ENCODE measurements around the gene DNAJC16. TPM values are rescaled to one million over a fixed set of nuclear protein-coding genes. Genes with fewer than 3 reads are reported as not detected.

The DNAJC16 gene
- total and polyA plus RNA-seq, 2 of the 4 experiments (the other 2 are of a cell fraction): 8.0 to 13.1 TPM

DNA sequence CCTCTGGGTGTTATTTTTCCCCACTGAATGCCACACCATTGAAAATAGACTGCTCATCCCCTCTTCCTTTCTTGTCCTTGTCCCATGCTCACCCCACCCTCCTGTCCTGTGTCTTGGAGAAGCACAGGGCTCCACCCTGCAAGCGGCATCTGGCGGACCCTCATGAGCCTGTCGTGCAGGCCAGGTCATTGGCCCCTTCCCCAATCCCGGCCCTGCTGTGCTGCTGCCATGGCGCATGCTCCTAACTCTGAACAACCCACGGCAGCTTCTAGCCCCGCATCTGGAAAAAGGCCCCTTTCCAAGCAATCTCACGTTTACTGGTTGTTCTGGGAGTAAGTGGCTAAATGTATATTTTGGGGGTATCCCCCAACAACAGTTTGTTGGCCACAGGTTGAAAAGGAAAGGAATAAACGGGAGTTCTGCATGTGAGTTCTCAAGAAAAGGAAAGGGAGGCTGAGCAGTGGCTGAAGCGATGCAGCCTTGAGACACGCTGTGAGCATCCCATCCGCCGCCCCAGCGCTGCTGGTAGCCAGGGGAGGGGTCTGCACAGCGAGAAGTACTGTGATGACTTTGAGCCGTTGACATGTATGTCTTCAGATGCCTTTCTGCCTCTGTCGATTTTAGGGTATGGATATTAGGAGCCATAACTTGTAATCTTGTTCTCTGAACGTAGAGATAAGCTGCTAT, 41.9 kb downstream of the DNAJC16 start:
- dilution Hi-C loops (cut with HindIII; ENCODE audit: low sequenced_read_pairs, unreplicated experiment) (no loop called here), intact Hi-C loops (cut with micrococcal nuclease) (no loop called here), in situ Hi-C loops (cut with MboI; ENCODE audit: low sequenced_read_pairs) (no loop called here)
- Histone ChIP-seq H4K5ac (ENCODE audit: low read depth, low read length) (no peak overlapping the region), H3K79me1 (ENCODE audit: low read depth in 1 of 2, low read length in 2 of 2) (0 out of 4 replicates have a peak, but pooled peaks cover 0 to 4% of the 10 kb centered on the region in 2 experiments), H3K4me3 (ENCODE audit: insufficient read depth, low read depth, low read length) (no peak overlapping the region), H4K91ac (ENCODE audit: insufficient read depth, low read depth, low read length) (no peak overlapping the region), H2BK15ac (ENCODE audit: low read depth, low read length) (no peak overlapping the region), H3K14ac (replicated peaks; ENCODE audit: low read depth, low read length) (no peak overlapping the region), H3K9me1 (ENCODE audit: insufficient read depth, low read length) (0 out of 2 replicates have a peak, but pooled peaks cover 2% of the 10 kb centered on the region), H3K4me1 (ENCODE audit: control insufficient read depth, insufficient read depth, low read length) (no peaks in the 10 kb centered on the region), H2AK5ac (ENCODE audit: low read depth, low read length) (no peak overlapping the region), H3K56ac (ENCODE audit: extremely low read depth, insufficient read depth, low read length) (no peak overlapping the region), H3K23ac (ENCODE audit: low read depth, low read length) (no peak overlapping the region), H3K18ac (ENCODE audit: low read depth, low read length) (no peak overlapping the region), H3K4ac (ENCODE audit: low read depth, low read length) (no peak overlapping the region), H2AFZ (replicated peaks; ENCODE audit: low read length, poor library complexity) (no peak overlapping the region), H3K27me3 (ENCODE audit: control insufficient read depth, insufficient read depth, low read length) (no peaks in the 10 kb centered on the region), H4K20me1 (ENCODE audit: insufficient read depth, low read length) (no peaks in the 10 kb centered on the region), H2BK20ac (ENCODE audit: low read depth, low read length) (no peak overlapping the region), H3K36me3 (ENCODE audit: control insufficient read depth, insufficient read depth, low read length) (peaks cover 35% of the 10 kb centered on the region), H3K4me2 (ENCODE audit: low read depth, low read length) (no peak overlapping the region), H2AK9ac (replicated peaks; ENCODE audit: low read depth, low read length, poor library complexity) (no peak overlapping the region), H2BK5ac (ENCODE audit: low read depth, low read length, poor library complexity, severe bottlenecking) (no peak overlapping the region), H4K8ac (ENCODE audit: low read depth in 2 of 2, low read length in 2 of 2) (no peak overlapping the region), H2BK120ac (ENCODE audit: low read depth, low read length) (no peak overlapping the region), H3K9me3 (ENCODE audit: control insufficient read depth, insufficient read depth, low read length) (no peaks in the 10 kb centered on the region), H3K27ac (ENCODE audit: insufficient read depth, low read length) (no peak overlapping the region), H3K9ac (ENCODE audit: low read depth, low read length) (no peak overlapping the region)
- WGBS, 2 experiments (ENCODE audit: extremely low coverage in 2 of 2, insufficient read length in 1 of 2): 100% methylated on average over 6 of the region's 18 CpGs; no CpG with 5 or more reads in 1 of the 2 experiments
- DNase-seq (no peak), ATAC-seq (ENCODE audit: low read depth) (no peak)
- ChIA-PET POLR2A (ENCODE audit: unreplicated experiment) (no interaction called here), CTCF (no interaction called here)
- TF ChIP-seq, protein P1, sequence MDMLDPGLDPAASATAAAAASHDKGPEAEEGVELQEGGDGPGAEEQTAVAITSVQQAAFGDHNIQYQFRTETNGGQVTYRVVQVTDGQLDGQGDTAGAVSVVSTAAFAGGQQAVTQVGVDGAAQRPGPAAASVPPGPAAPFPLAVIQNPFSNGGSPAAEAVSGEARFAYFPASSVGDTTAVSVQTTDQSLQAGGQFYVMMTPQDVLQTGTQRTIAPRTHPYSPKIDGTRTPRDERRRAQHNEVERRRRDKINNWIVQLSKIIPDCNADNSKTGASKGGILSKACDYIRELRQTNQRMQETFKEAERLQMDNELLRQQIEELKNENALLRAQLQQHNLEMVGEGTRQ (IDR thresholded peaks at IDR 0.05; ENCODE audit: low read depth, low read length): no peak
- BruUV-seq (replicated peaks): no TSS peak

All from IMR-90 (cell line).